Measurements from ENCODE around the gene ARL15.

DNA sequence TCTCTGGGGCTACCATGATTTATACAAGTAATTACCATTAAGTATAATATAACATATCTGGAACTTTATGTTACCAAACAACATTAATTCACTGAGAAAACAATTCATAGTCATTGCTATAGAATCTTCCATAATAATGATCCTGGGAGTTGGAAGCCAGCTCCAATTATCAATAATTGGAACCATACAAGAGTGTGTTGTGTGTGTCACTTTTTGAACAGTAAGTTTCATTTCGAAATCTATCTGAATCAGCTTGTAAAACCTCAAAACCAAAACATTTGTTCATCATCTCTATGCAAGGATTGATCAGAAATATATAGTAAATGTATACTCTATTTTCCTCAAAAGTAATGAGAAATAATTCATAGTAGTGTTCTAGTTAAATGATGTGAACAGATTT, 348.1 kb downstream of the ARL15 start:
- TF ChIP-seq CTCF (IDR thresholded peaks at IDR 0.05; ENCODE audit: borderline replicate concordance, extremely low read depth, low read length, poor library complexity, severe bottlenecking) (no peak), EZH2 (IDR thresholded peaks at IDR 0.05; ENCODE audit: borderline replicate concordance, low read depth, low read length, severe bottlenecking) (no peak)
